HEK293T (cell line): ENCODE results near the gene PAM16.
A peak's percentile ranks its signal among the peaks of the same experiment; 100 is the strongest.

Experiments used
- CTCF ChIA-PET: fragments of 350-600 bp; formaldehyde crosslinking; extraction: SDS; loops from one replicate; lab custom pipeline; 2021; ENCODE audit warnings: antibody characterized with exemption, inconsistent platforms; lab: Yijun Ruan, JAX
- POLR2A ChIA-PET: fragments of 350-600 bp; formaldehyde crosslinking; extraction: SDS; loops from one replicate; lab custom pipeline; 2020; ENCODE audit warnings: antibody characterized with exemption, inconsistent platforms; lab: Yijun Ruan, JAX
- DNase-seq: peaks from one replicate; pipeline ENCODE4 v3.0.0; 2012; ENCODE audit warnings: mixed read lengths; ENCODE audit errors: extremely low spot score
- ARNT ChIP-seq: fragments of 450-650 bp; IDR thresholded peaks from 2 replicates; pipeline ENCODE4 v1.6.1; 2017; ENCODE audit warnings: mild to moderate bottlenecking
- BHLHE40 ChIP-seq: fragments of 450-650 bp; IDR thresholded peaks from 2 replicates; pipeline ENCODE4 v1.6.1; 2016; ENCODE audit warnings: mild to moderate bottlenecking, moderate library complexity, borderline replicate concordance
- CTBP1 ChIP-seq: fragments of 450-650 bp; IDR thresholded peaks from 2 replicates; pipeline ENCODE4 v1.6.1; 2016; ENCODE audit warnings: borderline replicate concordance
- ELF4 ChIP-seq: fragments of 450-650 bp; IDR thresholded peaks from 2 replicates; pipeline ENCODE4 v1.6.1; 2017; ENCODE audit warnings: antibody characterized with exemption
- FOXA1 ChIP-seq: fragments of 450-650 bp; IDR thresholded peaks from 2 replicates; pipeline ENCODE4 v1.6.1; 2016; ENCODE audit warnings: mild to moderate bottlenecking
- FOXK2 ChIP-seq: fragments of 450-650 bp; IDR thresholded peaks from 2 replicates; pipeline ENCODE4 v1.6.1; 2016; ENCODE audit warnings: mild to moderate bottlenecking
- FOXM1 ChIP-seq: fragments of 450-650 bp; IDR thresholded peaks from 2 replicates; pipeline ENCODE4 v1.6.1; 2017; ENCODE audit warnings: mild to moderate bottlenecking, borderline replicate concordance
- HDGF ChIP-seq: fragments of 450-650 bp; IDR thresholded peaks from 2 replicates; pipeline ENCODE4 v1.6.1; 2017; ENCODE audit warnings: antibody characterized with exemption, borderline replicate concordance
- L3MBTL2 ChIP-seq: fragments of 450-650 bp; conservative IDR thresholded peaks from 2 replicates; pipeline ENCODE4 v1.6.1; 2016; ENCODE audit warnings: mild to moderate bottlenecking
- LEF1 ChIP-seq: fragments of 450-650 bp; IDR thresholded peaks from 2 replicates; pipeline ENCODE4 v1.6.1; 2017; ENCODE audit warnings: mild to moderate bottlenecking, borderline replicate concordance
- NFRKB ChIP-seq: fragments of 450-650 bp; IDR thresholded peaks from 2 replicates; pipeline ENCODE4 v1.6.1; 2016; ENCODE audit warnings: mild to moderate bottlenecking, moderate library complexity
- SP1 ChIP-seq: fragments of 450-650 bp; IDR thresholded peaks from 2 replicates; pipeline ENCODE4 v1.6.1; 2017
- SUZ12 ChIP-seq: fragments of 450-650 bp; IDR thresholded peaks from 2 replicates; pipeline ENCODE4 v1.6.1; 2016; ENCODE audit warnings: mild to moderate bottlenecking
- TARDBP ChIP-seq: fragments of 450-650 bp; IDR thresholded peaks from 2 replicates; pipeline ENCODE4 v1.6.1; 2016
- ZNF384 ChIP-seq: fragments of 450-650 bp; IDR thresholded peaks from 2 replicates; pipeline ENCODE4 v1.6.1; 2016
- TF ChIP-seq, protein P1 (sequence below): fragments of 450-650 bp; IDR thresholded peaks from 2 replicates; pipeline ENCODE4 v1.6.1; 2016

PAM16 gene

DNA sequence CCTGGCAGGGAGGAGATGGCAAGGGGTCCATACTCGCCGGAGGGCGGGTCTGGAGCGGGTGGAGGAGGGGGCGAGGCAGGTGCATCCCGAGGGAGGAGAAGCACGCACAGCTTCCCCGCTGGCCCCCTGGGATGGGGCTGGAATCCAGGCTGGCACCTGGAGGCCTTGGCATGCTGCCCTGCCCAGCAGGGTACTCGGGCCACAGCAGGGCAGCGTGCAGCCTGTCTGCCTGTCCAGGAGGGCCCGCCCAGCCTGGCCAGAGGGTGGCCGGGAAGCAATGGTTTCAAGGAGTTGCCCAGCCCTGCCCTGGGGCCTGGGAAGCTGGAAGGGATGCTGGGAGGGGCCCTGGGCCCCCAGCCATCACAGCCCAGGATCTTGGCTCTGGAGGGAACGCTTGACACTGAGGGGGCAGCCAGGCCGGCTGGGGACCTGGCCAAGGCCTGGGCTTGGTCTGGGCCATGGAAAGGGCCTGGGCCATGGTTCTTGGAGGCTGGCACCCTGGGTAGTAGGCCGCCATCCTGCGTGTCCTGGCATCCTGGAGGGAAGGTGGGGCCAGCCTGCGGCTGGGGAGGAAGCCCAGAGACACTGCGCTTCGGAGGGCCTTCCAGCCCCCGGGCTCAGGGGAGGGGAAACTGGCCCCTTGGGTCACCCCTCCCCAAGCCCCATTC is 34.1 kb downstream of the PAM16 start:
- CTCF ChIA-PET: interaction anchor here (0.9 kb wide), 1 partner anchor 59 kb away, joined by 4 read pairs; no protein-coding TSS in a partner anchor

DNA sequence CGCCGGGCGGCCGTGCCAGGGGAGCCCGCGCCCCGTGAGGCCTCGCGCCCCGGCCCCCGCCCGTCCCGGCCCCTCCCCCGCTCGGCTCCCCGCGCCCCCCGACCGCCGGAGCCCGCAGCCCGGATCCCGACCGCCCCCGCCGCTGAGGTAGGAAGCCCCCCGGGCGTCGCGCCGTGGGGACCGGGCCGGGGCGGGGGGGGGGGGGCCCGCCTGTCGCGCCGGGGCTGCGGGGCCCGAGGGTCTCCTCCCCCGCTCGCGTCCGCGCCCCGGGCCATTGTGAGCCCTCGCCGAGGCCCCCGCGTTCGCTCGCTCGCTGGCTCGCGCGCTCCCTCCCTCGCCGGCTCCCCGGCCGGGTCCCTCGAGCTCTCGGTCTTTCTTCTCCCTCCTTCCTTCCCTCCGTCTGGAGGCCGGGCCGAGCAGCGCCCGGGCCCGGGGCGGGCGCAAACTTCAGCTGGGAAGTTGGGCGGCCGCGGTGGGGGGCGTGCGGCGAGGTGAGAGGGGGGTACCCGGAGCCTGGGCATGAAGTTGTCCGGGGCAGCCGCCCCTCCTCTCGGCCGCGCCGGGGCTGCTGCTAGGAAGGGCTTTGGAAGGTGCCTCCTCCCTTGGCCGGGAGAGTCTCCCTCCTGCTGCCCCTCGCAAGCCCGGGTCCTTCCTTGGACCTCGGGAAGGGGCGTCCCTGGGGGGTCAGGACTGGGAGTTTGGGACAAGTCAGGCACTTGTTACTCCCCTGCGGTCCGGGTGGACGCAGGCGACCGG is 34.8 kb downstream of the PAM16 start:
- peak; percentile 44 for DNase-seq
- ChIA-PET CTCF (interaction anchor here (0.9 to 1.2 kb wide), 2 partner anchors 22 to 59 kb away, joined by 3 to 4 read pairs; no protein-coding TSS in a partner anchor), POLR2A (interaction anchor here (1.1 to 1.9 kb wide), 2 partner anchors 14 to 45 kb away, joined by 3 to 4 read pairs; no protein-coding TSS in a partner anchor)
- TF ChIP-seq ELF4 (no peak), SP1 (no peak), FOXK2 (no peak), NFRKB (no peak), SUZ12 (no peak), BHLHE40 (no peak), TARDBP (no peak), ARNT (no peak), HDGF (no peak), FOXA1 (no peak), L3MBTL2 (no peak), ZNF384 (no peak), FOXM1 (no peak), LEF1 (no peak), CTBP1 (no peak)
- TF ChIP-seq, protein P1, sequence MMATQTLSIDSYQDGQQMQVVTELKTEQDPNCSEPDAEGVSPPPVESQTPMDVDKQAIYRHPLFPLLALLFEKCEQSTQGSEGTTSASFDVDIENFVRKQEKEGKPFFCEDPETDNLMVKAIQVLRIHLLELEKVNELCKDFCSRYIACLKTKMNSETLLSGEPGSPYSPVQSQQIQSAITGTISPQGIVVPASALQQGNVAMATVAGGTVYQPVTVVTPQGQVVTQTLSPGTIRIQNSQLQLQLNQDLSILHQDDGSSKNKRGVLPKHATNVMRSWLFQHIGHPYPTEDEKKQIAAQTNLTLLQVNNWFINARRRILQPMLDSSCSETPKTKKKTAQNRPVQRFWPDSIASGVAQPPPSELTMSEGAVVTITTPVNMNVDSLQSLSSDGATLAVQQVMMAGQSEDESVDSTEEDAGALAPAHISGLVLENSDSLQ: no peak

More for the DNA sequence above, 34.1 kb downstream of the PAM16 start:
- DNase-seq: no peak
- POLR2A ChIA-PET: no interaction called here
- no peak for TF ChIP-seq NFRKB
- no peak for TF ChIP-seq CTBP1
- no peak for TF ChIP-seq BHLHE40
- no peak for TF ChIP-seq LEF1
- TF ChIP-seq TARDBP: no peak
- TF ChIP-seq FOXM1: no peak
- TF ChIP-seq ARNT: no peak
- no peak for TF ChIP-seq FOXA1
- TF ChIP-seq ZNF384: no peak
- TF ChIP-seq ELF4: no peak

DNA sequence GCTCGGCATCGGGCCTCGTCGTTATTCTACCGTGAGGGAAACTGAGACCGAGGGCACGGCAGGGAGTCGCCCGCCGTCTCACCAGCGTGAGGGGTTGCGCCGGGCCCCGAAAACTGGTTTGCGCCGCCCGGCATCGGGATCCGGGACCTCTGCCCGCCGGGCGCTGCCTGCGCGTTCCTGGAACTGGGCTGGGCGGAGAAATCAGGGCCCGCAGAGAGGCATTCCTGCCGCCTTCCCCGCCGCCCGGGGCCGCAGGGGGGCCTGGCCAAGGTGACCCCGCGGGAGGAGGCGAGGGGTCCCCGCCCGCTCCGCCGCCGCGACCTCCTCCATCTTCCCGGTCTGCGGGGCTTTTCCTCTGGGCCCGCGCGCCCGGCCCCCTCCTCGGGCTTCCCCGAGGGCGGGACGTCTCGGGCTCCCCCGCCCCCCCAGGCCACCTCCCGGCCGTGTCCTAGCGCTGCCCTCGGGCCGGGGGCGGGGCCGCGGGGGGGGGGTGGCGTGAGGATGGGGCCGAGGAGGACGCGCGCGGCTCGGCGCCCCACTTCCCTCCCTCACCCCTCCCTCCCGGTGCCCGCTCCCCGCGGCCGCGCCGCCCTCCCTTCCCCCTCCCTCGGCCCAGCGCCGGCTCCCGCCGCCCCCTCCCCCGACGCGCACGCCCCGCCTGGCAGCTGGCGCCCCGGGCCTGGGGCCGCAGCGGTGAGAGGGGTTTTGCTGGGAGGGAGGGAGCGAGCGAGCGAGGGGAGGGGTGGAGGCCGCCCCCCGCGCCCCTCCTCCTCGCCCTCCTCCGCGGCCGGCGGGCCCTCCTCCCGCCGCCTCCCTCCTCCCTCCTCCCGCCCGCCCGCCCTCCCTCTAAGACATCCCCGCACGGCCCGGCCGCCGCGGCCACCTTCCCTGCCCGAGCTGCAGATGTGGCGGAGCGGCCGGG is 35.7 kb downstream of the PAM16 start, which contains the start of gene GLIS2:
Gene GLIS2, plus strand, starts transcription at position 882 of the 922 bp plus-strand sequence. CDS start 16,214 bp downstream, outside the sequence.
- DNase-seq: peak; percentile 74
- POLR2A ChIA-PET: interaction anchor here (1.0 to 1.9 kb wide), 4 partner anchors 8 to 44 kb away, joined by 3 to 4 read pairs (median 4); no protein-coding TSS in a partner anchor
- TF ChIP-seq ZNF384: no peak
- no peak for TF ChIP-seq ARNT
- no peak for TF ChIP-seq NFRKB
- TF ChIP-seq SP1: no peak
- TF ChIP-seq FOXM1: no peak
- no peak for TF ChIP-seq HDGF
- no peak for TF ChIP-seq CTBP1
- no peak for TF ChIP-seq LEF1
- TF ChIP-seq ELF4: no peak
- no peak for TF ChIP-seq FOXK2
- TF ChIP-seq TARDBP: no peak
- no peak for TF ChIP-seq FOXA1
- no peak for TF ChIP-seq SUZ12
- TF ChIP-seq L3MBTL2: no peak
- TF ChIP-seq, protein P1: no peak
- no peak for TF ChIP-seq BHLHE40
- CTCF ChIA-PET: interaction anchor here (0.6 to 1.2 kb wide), 3 partner anchors 12 to 58 kb away, joined by 3 to 7 read pairs (median 4); no protein-coding TSS in a partner anchor

DNA sequence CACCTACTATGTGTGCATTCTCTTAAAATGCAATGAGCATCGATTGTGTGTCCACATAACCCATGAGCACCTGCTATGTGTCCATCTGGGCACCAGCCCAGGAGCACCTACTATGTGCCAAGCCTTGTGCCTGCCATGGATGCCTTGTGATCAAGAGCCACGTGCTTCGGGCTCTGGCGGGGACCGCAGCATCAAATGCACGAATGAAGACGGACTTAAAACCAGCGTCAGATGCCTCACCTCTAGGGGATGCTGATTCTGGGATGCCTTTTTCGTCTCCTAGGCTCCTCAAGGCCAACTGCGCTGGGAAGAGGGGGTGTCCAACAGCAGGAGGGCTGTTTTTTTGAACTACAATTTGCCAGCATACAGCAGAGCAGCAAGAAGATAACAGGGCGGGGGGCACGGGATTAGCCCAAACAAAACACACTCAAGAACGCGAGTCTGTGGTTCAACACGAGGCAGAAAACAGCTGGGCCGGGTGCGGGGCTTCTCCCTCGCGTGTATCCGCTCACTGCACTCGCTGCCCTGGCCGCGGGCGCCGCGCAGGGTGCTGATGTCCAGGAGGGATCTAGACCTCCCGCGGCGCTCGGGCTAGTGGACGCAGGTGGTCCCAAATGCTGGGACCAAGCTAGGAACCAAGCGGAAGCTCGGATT is 36.5 kb downstream of the PAM16 start:
- no peak for DNase-seq
- ChIA-PET CTCF (interaction anchor here (0.6 to 1.2 kb wide), 3 partner anchors 11 to 78 kb away, joined by 3 to 7 read pairs (median 4); no protein-coding TSS in a partner anchor), POLR2A (interaction anchor here (1.0 to 1.9 kb wide), 4 partner anchors 9 to 43 kb away, joined by 3 to 4 read pairs (median 4); no protein-coding TSS in a partner anchor)
- TF ChIP-seq L3MBTL2 (peak; percentile 81), ELF4 (no peak)

DNA sequence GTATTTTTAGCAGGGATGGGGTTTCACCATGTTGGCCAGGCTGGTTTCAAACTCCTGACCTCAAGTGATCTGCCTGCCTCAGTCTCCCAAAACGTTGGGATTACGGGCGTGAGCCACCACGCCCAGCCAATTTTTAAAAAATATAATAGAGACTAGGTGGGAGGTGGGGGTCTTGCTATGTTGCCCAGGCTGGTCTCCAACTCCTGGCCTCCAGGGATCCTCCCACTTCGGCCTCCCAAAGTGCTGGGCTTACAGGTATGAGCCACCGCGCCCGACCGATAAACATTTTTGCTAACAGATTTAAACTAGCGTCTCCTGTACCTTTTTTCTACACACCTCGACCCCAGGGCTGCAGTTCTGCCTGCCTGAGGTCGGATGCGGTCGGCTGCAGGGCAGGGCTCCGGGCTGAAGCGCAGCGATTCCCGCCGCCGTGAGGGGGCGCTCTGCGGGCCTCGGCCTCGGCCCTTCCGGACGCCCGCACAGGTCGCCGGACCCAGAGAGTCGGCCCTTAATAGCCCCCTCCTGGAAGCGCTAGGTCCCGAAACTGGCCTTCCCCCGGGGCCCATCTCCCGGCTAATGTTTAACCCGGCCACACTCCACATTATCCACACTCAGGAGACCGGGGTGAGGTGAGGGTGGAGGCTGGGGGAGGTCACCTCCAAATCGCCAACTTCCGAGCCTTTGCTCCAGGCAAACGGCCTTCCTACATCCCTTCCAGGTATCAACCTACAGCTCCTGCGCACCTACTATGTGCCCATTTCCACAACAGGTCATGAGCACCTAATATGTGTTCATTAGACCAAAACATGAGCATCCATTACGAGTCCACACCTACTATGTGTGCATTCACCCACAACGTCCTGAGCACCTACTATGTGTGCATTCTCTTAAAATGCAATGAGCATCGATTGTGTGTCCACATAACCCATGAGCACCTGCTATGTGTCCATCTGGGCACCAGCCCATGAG is 37.3 kb downstream of the PAM16 start:
- peak; percentile 80 for DNase-seq
- POLR2A ChIA-PET: interaction anchor here (1.4 kb wide), 1 partner anchor 14 kb away, joined by 4 read pairs; no protein-coding TSS in a partner anchor

More for the DNA sequence above, 37.3 kb downstream of the PAM16 start:
- 0 out of 2 replicates have a peak, but pooled peaks have one; percentile 14 for TF ChIP-seq ARNT
- no peak for TF ChIP-seq L3MBTL2
- CTCF ChIA-PET: interaction anchor here (0.6 kb wide), 1 partner anchor 77 kb away, joined by 4 read pairs; no protein-coding TSS in a partner anchor
